MM.1S (cell line): ENCODE measurements around the gene TRABD2B.

Experiments
- CTCF ChIP-seq: fragments of 300-600 bp; sonication (generic); IDR thresholded peaks from 2 replicates; pipeline ENCODE4 v1.5.1; 2016; ENCODE audit warnings: antibody characterized with exemption, low read length, mixed read lengths
- EZH2 ChIP-seq: fragments of 300-600 bp; sonication (generic); optimal IDR thresholded peaks from 2 replicates; pipeline ENCODE3; 2017; ENCODE audit warnings: low read depth, mild to moderate bottlenecking, antibody characterized with exemption, low read length, mixed read lengths
- EZH2phosphoT487 ChIP-seq: fragments of 300-600 bp; sonication (generic); IDR thresholded peaks from 2 replicates; pipeline ENCODE4 v1.6.1; 2018; ENCODE audit warnings: antibody characterized with exemption, low read length

GRCh38 chr1:47962750-47963492 lies 34.3 kb downstream of the TRABD2B start:
- TF ChIP-seq CTCF (no peak), EZH2phosphoT487 (no peak), EZH2 (no peak)
